ENCODE measurements around the gene ATXN10. TPM values are rescaled to one million over a fixed set of nuclear protein-coding genes. Genes with fewer than 3 reads are reported as not detected.
"Not testable (repeated sequence)": the region's sequence is repeated elsewhere in the genome, so short reads cannot be mapped to it uniquely, and the experiment has no call there.

ATXN10 gene
- total and polyA plus RNA-seq, 12 donors: 11.8 to 169 (median 142) TPM

- Histone ChIP-seq H3K27ac (no peak overlapping the region), H3K27me3 (peaks cover 0 to 19% (median 0%) of the 10 kb centered on the region in 7 donors), H3K4me1 (no peaks in the 10 kb centered on the region), H3K9me3 (no peaks in the 10 kb centered on the region), H3K36me3 (no peaks in the 10 kb centered on the region), H3K4me3 (no peak overlapping the region)
- TF ChIP-seq CTCF (IDR thresholded peaks at IDR 0.05): no peak
- intact Hi-C loops (cut with DNase I): no loop called here
- DNase-seq (no peak), ATAC-seq (no peak)
- WGBS, 2 donors: 93 to 96% methylated on average over 2 of the region's 2 CpGs
Measured at GRCh38 chr22:45656577-45656976, 15.1 kb upstream of the ATXN10 start.

GRCh38 chr22:45657701-45658100, 13.9 kb upstream of the ATXN10 start:
- 81 to 83% methylated on average over 4 of the region's 4 CpGs for WGBS, 2 donors
- intact Hi-C loops (cut with DNase I): no loop called here
- H3K4me3 ChIP-seq: no peak overlapping the region
- no peak for DNase-seq
- H3K27ac ChIP-seq: no peak overlapping the region
- no peak for ATAC-seq
- peaks cover 0 to 10% (median 0%) of the 10 kb centered on the region in 11 donors for H3K9me3 ChIP-seq
- H3K27me3 ChIP-seq: peaks cover 0 to 15% (median 0%) of the 10 kb centered on the region in 7 donors
- no peaks in the 10 kb centered on the region for H3K36me3 ChIP-seq
- H3K4me1 ChIP-seq: no peaks in the 10 kb centered on the region
- no peak for TF ChIP-seq CTCF (IDR thresholded peaks at IDR 0.05)

- Histone ChIP-seq H3K9me3 (peaks cover 0 to 38% (median 5%) of the 10 kb centered on the region in 11 donors), H3K4me3 (no peak overlapping the region), H3K27me3 (no peaks in the 10 kb centered on the region), H3K27ac (no peak overlapping the region), H3K36me3 (no peaks in the 10 kb centered on the region), H3K4me1 (no peaks in the 10 kb centered on the region)
- intact Hi-C loops (cut with DNase I): no loop called here
- no peak for ATAC-seq
- WGBS, 2 donors: 31 to 65% methylated on average over 1 of the region's 1 CpG
- TF ChIP-seq CTCF (IDR thresholded peaks at IDR 0.05): no peak
- DNase-seq: no peak
Measured at GRCh38 chr22:45664136-45664646, 7.4 kb upstream of the ATXN10 start.

GRCh38 chr22:45667486-45667885, 4.1 kb upstream of the ATXN10 start:
- ATAC-seq (no peak), DNase-seq (no peak)
- Histone ChIP-seq H3K4me3 (no peak overlapping the region), H3K27ac (no peak overlapping the region), H3K9me3 (peaks cover 0 to 30% (median 2%) of the 10 kb centered on the region in 11 donors), H3K36me3 (no peaks in the 10 kb centered on the region), H3K27me3 (no peaks in the 10 kb centered on the region), H3K4me1 (peaks cover 2 to 9% (median 6%) of the 10 kb centered on the region in 9 donors)
- 83 to 89% methylated on average over 5 of the region's 5 CpGs for WGBS, 2 donors
- TF ChIP-seq CTCF (IDR thresholded peaks at IDR 0.05): no peak
- intact Hi-C loops (cut with DNase I): no loop called here

- DNase-seq; intact Hi-C loops (cut with DNase I); H3K9me3 ChIP-seq; H3K4me3 ChIP-seq; H3K36me3 ChIP-seq; H3K27me3 ChIP-seq; H3K27ac ChIP-seq; ATAC-seq: not testable (repeated sequence)
- WGBS, 2 donors: 80 to 94% methylated on average over 2 of the region's 2 CpGs
- peaks cover 11 to 38% (median 25%) of the 10 kb centered on the region in 9 donors for H3K4me1 ChIP-seq
Measured at GRCh38 chr22:45670363-45670762, 1.3 kb upstream of the ATXN10 start.
